Activated CD8-positive, alpha-beta memory T cell treated with anti-CD3 and anti-CD28 coated beads for 48 hours (primary cell): Measurements from ENCODE around the gene CACNA2D1.

Experiments used
- DNase-seq, 3 experiments: peaks; one replicate each; pipeline ENCODE4 v3.0.0-alpha.2; 2020; ENCODE audit warnings: low read depth in 2 of 3, low spot score in 2 of 3

The CACNA2D1 gene

GRCh38 chr7:81902536-81902935, 541.0 kb downstream of the CACNA2D1 start:
- no peak for DNase-seq
